K562 (cell line): ENCODE measurements around the gene MED16. TPM values are rescaled to one million over a fixed set of nuclear protein-coding genes. Genes with fewer than 3 reads are reported as not detected.

Experiments used
- ATAC-seq: fragments of 200-7000 bp; cut with Tn5 transposase; 3 replicates; pipeline ENCODE4 v1.9.1; 2020; ENCODE audit warnings: moderate library complexity
- BruUV-seq: library from RNA; stranded (reverse); fragments of 400-500 nt; replicated peaks from 2 replicates; lab custom pipeline; 2021; lab: Mats Ljungman, UMichigan
- CTCF ChIA-PET: fragments of 300-600 bp; formaldehyde crosslinking; extraction: SDS; loops from one replicate; lab custom pipeline; 2021; ENCODE audit warnings: low intra/inter-chr PET ratio; lab: Yijun Ruan, JAX
- POLR2A ChIA-PET: fragments of 300-600, 350-650 bp; sonication (Branson Sonifier 250); formaldehyde crosslinking; extraction: SDS; loops from one replicate; lab custom pipeline; 2021; ENCODE audit warnings: antibody characterized with exemption, inconsistent platforms; lab: Yijun Ruan, JAX
- DNase-seq, 4 experiments: peaks; one replicate each; pipeline versions ENCODE4 v3.0.0 to v3.0.0-alpha.2; 2011 to 2018; ENCODE audit warnings: low spot score in 3 of 4, mixed read lengths in 3 of 4; ENCODE audit errors: extremely low read depth in 1 of 4
- FAIRE-seq: peaks from 2 replicates; lab custom pipeline; 2011; peaks lifted over from hg19 to GRCh38; lab: Jason Lieb, UNC
- H2AFZ ChIP-seq: 2 replicates; pipeline ENCODE4 v1.6.0; 2011; ENCODE audit warnings: low read depth, low read length, control low read depth, inconsistent platforms
- H3K27ac ChIP-seq: fragments of 200-600 bp; 3 replicates; pipeline ENCODE4 v1.8.0; 2011; ENCODE audit warnings: low read depth, mild to moderate bottlenecking, control low read depth, inconsistent platforms, low read length, moderate library complexity, mixed read lengths; ENCODE audit errors: extremely low read depth
- H3K27me3 ChIP-seq, 2 experiments: fragments of 300-600 bp in 1 of 2; 2 replicates in 1 of 2; 3 replicates in 1 of 2; pipeline versions ENCODE4 v1.6.0 to v1.8.0; 2011; ENCODE audit warnings: inconsistent platforms in 2 of 2, low read length in 2 of 2, mild to moderate bottlenecking in 1 of 2, mixed read lengths in 1 of 2, moderate library complexity in 1 of 2; ENCODE audit not compliant: control insufficient read depth in 2 of 2, insufficient read depth in 2 of 2
- H3K36me3 ChIP-seq: fragments of 300-600 bp; 3 replicates; pipeline ENCODE4 v1.8.0; 2011; ENCODE audit warnings: mild to moderate bottlenecking, low read length, inconsistent platforms; ENCODE audit not compliant: control insufficient read depth, insufficient read depth
- H3K4me1 ChIP-seq, 2 experiments: fragments of 200-600 bp in 1 of 2; replicated peaks in 1 of 2; 2 replicates in 1 of 2; 3 replicates in 1 of 2; pipeline versions ENCODE4 v1.5.1 to v1.8.0; 2011; ENCODE audit warnings: inconsistent platforms in 2 of 2, low read length in 2 of 2, mild to moderate bottlenecking in 1 of 2, mixed read lengths in 1 of 2, moderate library complexity in 1 of 2; ENCODE audit not compliant: control insufficient read depth in 2 of 2, insufficient read depth in 2 of 2
- H3K4me2 ChIP-seq: 2 replicates; pipeline ENCODE4 v1.6.1; 2011; ENCODE audit warnings: low read length, control low read depth, inconsistent platforms, mixed read lengths; ENCODE audit not compliant: insufficient read depth
- H3K4me3 ChIP-seq: fragments of 200-600 bp; sonication (generic), shearing (Covaris generic); 2 replicates; pipeline ENCODE4 v1.5.1; 2016; ENCODE audit warnings: control low read depth, inconsistent platforms
- H3K79me2 ChIP-seq: fragments of 200-600 bp; 3 replicates; pipeline ENCODE4 v1.8.0; 2011; ENCODE audit warnings: low read length, inconsistent platforms; ENCODE audit not compliant: control insufficient read depth, insufficient read depth
- H3K9ac ChIP-seq, 2 experiments: 2 replicates each; pipeline versions ENCODE4 v1.6.0 to v1.6.1; 2011; ENCODE audit warnings: low read depth in 2 of 2, low read length in 2 of 2, control low read depth in 1 of 2, inconsistent platforms in 1 of 2, mild to moderate bottlenecking in 1 of 2, mixed read lengths in 1 of 2; ENCODE audit not compliant: insufficient read depth in 1 of 2
- H3K9me1 ChIP-seq: one replicate; pipeline ENCODE4 v1.6.0; 2011; ENCODE audit warnings: inconsistent platforms, mild to moderate bottlenecking, low read length, moderate library complexity; ENCODE audit not compliant: control insufficient read depth, insufficient read depth
- H3K9me3 ChIP-seq: replicated peaks from 2 replicates; pipeline ENCODE4 v1.5.1; 2011; ENCODE audit warnings: low read depth, low read length, inconsistent platforms; ENCODE audit not compliant: control insufficient read depth, insufficient read depth
- H4K20me1 ChIP-seq: replicated peaks from 2 replicates; pipeline ENCODE4 v1.6.1; 2011; ENCODE audit warnings: low read length, inconsistent platforms, mixed read lengths; ENCODE audit not compliant: control insufficient read depth, insufficient read depth
- BCOR ChIP-seq: fragments of 450-650 bp; IDR thresholded peaks from 2 replicates; pipeline ENCODE4 v1.6.1; 2016
- FOXO4 ChIP-seq: fragments of 450-650 bp; formaldehyde crosslinking; IDR thresholded peaks from 2 replicates; pipeline ENCODE4 v1.4.0; 2020; ENCODE audit warnings: mild to moderate bottlenecking, moderate library complexity
- JUNB ChIP-seq: fragments of 450-650 bp; formaldehyde crosslinking; conservative IDR thresholded peaks from 2 replicates; pipeline ENCODE4 v1.4.0; 2020; ENCODE audit warnings: mild to moderate bottlenecking
- KDM2B ChIP-seq: fragments of 250-450 bp; sonication (Bioruptor Pico); IDR thresholded peaks from 2 replicates; pipeline ENCODE4 v1.8.0; 2021; ENCODE audit warnings: mild to moderate bottlenecking, moderate library complexity
- NFIC ChIP-seq: fragments of 450-650 bp; IDR thresholded peaks from 2 replicates; pipeline ENCODE4 v1.6.1; 2017; ENCODE audit warnings: mild to moderate bottlenecking, inconsistent platforms
- NR2C2 ChIP-seq, 2 experiments: fragments of 200-800 bp in 1 of 2; sonication (Bioruptor generic) in 1 of 2; sonication (generic) in 1 of 2; formaldehyde crosslinking in 1 of 2; IDR thresholded peaks; 2 replicates each; pipeline versions ENCODE4 v1.6.1 to v1.8.0; 2016 to 2022; ENCODE audit warnings: mild to moderate bottlenecking in 1 of 2, missing compliant biosample characterization in 1 of 2, missing genetic modification characterization in 1 of 2, missing genetic modification reagents in 1 of 2
- POLR2A ChIP-seq: fragments of 450-650 bp; conservative IDR thresholded peaks from 2 replicates; pipeline ENCODE4 v1.6.1; 2016
- RBFOX2 ChIP-seq: fragments of 200-400 bp; formaldehyde crosslinking; IDR thresholded peaks from 2 replicates; pipeline ENCODE4 v1.6.1; 2017; ENCODE audit warnings: low read depth, mild to moderate bottlenecking, low read length, moderate library complexity
- SMARCA4 ChIP-seq: fragments of 450-650 bp; IDR thresholded peaks from 2 replicates; pipeline ENCODE4 v1.6.1; 2016
- XRCC5 ChIP-seq: fragments of 200-400 bp; formaldehyde crosslinking; IDR thresholded peaks from 2 replicates; pipeline ENCODE4 v1.6.1; 2017; ENCODE audit warnings: low read depth, mild to moderate bottlenecking, low read length
- ZFP36 ChIP-seq: fragments of 150-350 bp; IDR thresholded peaks from 2 replicates; pipeline ENCODE4 v1.6.1; 2018; ENCODE audit warnings: low read length, low read depth; ENCODE audit not compliant: partially characterized antibody
- whole genome bisulfite sequencing: fragments of 100-300 bp; shearing (Covaris generic); methylation state at CpG from one replicate; pipeline ENCODE4 v1.1.6; 2016; ENCODE audit warnings: low coverage, mixed read lengths; ENCODE audit not compliant: insufficient coverage; ENCODE audit errors: missing lambda C conversion rate; 5-methylcytosine and 5-hydroxymethylcytosine counted together
- in situ Hi-C: fragments of 300-500 bp; cut with MboI; formaldehyde crosslinking; loops from 4 replicates; pipeline ENCODE4 v1.15.0; 2018; ENCODE audit warnings: inconsistent platforms, mixed read lengths
- intact Hi-C: fragments of 100-400 bp; cut with micrococcal nuclease; formaldehyde crosslinking; loops from 2 replicates; pipeline ENCODE4 v1.14.2; 2022
- polyA plus RNA-seq, 8 experiments: library from polyadenylated mRNA; depleted of rRNA in 4 of 8; stranded (reverse) in 5 of 8; unstranded in 3 of 8; fragments of >200 nt; fragmentation: Nextera tagmentation in 2 of 8; fragmentation: Illumina TruSeq in 1 of 8; extraction: Ambion mirVana in 2 of 8; extraction: Trizol in 1 of 8; gene quantifications; 2 replicates each; pipeline versions ENCODE4 v1.2.1 to v1.2.3, GENCODE V29; 2011 to 2014; ENCODE audit warnings: inconsistent platforms in 1 of 8, missing spikeins in 1 of 8
- total RNA-seq, 7 experiments: library from RNA; depleted of rRNA in 6 of 7; stranded (reverse); fragments of >200 nt in 6 of 7; fragmentation: Illumina TruSeq in 2 of 7; extraction: Trizol in 2 of 7; gene quantifications; 2 replicates each; pipeline versions ENCODE4 v1.2.1 to v1.2.3, GENCODE V29; 2011 to 2021; ENCODE audit warnings: low replicate concordance in 1 of 7

The MED16 gene
- total and polyA plus RNA-seq, 9 of the 15 experiments (the other 6 are each of a cell fraction or from before 2014, with no cell fraction given), result 0.89 to 59.9 (median 8.6) TPM

DNA sequence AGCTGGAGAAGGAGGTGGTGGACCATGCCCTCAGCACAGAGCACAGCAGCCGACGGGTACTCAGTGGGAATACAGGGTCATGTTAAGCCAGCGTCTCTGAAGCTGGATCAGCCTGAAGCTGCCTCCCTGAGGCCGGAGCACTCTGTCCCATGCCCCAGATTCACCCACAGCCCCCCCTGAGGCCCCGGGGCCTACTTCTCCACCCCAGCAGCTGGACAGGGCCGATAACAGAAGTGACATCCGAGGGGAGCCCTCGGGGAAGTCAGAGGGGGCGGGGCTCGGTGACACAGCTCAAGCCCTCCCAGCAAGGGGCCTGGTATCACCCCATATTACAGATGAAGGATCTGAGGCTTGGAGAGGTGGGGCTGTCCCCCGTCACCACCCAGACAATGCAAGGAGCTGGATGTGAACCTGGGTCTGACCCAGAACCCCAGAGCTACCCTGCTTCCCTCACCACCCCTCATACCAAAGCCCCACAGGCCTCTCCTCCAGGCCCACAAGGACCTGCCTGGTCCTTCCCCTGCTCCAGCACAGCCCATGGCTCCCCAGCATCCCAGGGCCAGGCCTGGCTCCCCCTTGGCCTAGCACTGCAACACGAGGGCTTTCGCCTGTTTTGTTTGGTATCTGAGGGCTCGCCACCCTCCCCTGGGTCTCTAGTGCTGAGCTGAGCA, 14.3 kb upstream of the MED16 start (continued):
- TF ChIP-seq FOXO4 (CRISPR knock-in tag) (no peak), XRCC5 (peak; percentile 81; the same call in 1 of the 2 replicates), SMARCA4 (peak; percentile 98), NR2C2 (CRISPR knock-in tag; IDR thresholded peaks at IDR 0.05) (no peak), NR2C2 (tag; IDR thresholded peaks at IDR 0.05) (no peak; the same call in 1 of the 2 replicates), NFIC (peak; percentile 73)

DNA sequence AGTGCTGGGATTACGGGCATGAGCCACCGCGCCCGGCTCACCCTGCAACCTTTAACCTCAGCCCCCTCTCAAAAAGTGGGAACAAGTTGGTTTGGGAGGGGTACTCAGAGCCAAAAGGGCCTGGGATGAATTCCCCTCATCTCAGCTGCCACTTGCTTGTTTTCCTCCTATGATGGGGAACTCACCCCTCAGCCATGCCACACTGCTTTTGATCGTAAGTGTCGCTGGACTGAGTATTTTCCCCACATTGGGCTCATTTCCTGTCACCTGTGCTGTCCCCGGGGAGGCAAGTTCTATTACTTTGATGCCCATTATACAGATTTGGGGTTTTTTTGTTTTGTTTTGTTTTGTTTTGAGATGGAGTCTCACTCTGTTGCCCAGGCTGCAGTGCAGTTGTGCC, 13.5 kb upstream of the MED16 start:
- in situ Hi-C loops (no loop called here), intact Hi-C loops (loop anchor here (2.0 kb wide), 1 partner anchor 14 kb away; the partner anchor contains the start of genes MED16 and RNU6-9)
- H3K4me2 ChIP-seq, result peak overlapping the region; percentile 88; the same call in 1 of the 2 replicates
- no peaks in the 10 kb centered on the region for H3K27me3 ChIP-seq
- H3K4me1 ChIP-seq, result peaks cover 50 to 88% of the 10 kb centered on the region in 2 experiments
- peaks cover 8% of the 10 kb centered on the region for H4K20me1 ChIP-seq
- no peaks in the 10 kb centered on the region for H3K9me3 ChIP-seq
- FAIRE-seq, result no peak
- H3K36me3 ChIP-seq, result peaks cover 51% of the 10 kb centered on the region; the same call in 2 of the 3 replicates
- no peaks in the 10 kb centered on the region for H3K9me1 ChIP-seq
- POLR2A ChIA-PET, result interaction anchor here (0.9 to 2.9 kb wide), 10 partner anchors 10 to 114 kb away, joined by 3 to 21 read pairs (median 5); partner anchors contain the start of genes MED16 and RNU6-9
- 85% methylated on average over 7 of the region's 7 CpGs for WGBS
- peak overlapping the region; percentile 43 to 65; a peak in 3 of 4 replicates for H3K9ac ChIP-seq
- H2AFZ ChIP-seq, result no peak overlapping the region
- H3K4me3 ChIP-seq, result no peak overlapping the region
- no peak for DNase-seq
- no peak for ATAC-seq
- peak overlapping the region; percentile 95 for H3K27ac ChIP-seq
- BruUV-seq, result no TSS peak
- peaks cover 98% of the 10 kb centered on the region for H3K79me2 ChIP-seq
- CTCF ChIA-PET, result no interaction called here
- TF ChIP-seq POLR2A, result 0 out of 2 replicates have a peak, but pooled peaks have one; percentile 6
- TF ChIP-seq ZFP36, result peak; percentile 27
- no peak for TF ChIP-seq KDM2B
- TF ChIP-seq JUNB (CRISPR knock-in tag), result no peak
- no peak for TF ChIP-seq NR2C2 (CRISPR knock-in tag; IDR thresholded peaks at IDR 0.05)
- 0 out of 2 replicates have a peak, but pooled peaks have one; percentile 13 for TF ChIP-seq NR2C2 (tag; IDR thresholded peaks at IDR 0.05)
- peak; percentile 77 for TF ChIP-seq BCOR
- 0 out of 2 replicates have a peak, but pooled peaks have one; percentile 1 for TF ChIP-seq RBFOX2
